ENCODE measurements around the gene MS4A13. TPM values are rescaled to one million over a fixed set of nuclear protein-coding genes. Genes with fewer than 3 reads are reported as not detected.

MS4A13 gene
- total RNA-seq, 1 experiment from 2014 or later = not detected

DNA sequence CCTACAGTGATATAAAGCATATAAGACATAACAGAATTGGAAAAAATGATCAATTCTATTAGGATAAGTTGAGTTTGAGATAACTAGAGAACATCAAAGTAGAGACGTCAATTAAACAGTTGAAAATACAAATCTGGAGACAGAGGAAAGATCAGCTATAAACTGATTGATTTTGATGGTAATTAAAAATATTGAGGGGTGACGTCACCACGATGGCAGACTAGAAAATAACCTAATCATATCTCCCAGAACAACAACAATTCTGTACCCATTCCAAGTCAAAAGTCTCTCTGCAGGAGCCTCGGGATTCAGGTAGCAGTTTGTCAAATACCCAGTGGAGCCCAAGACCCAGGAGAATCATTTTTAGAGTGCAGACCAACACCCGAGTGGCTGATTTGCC lies 28.9 kb downstream of the MS4A13 start:
- no peak overlapping the region for H3K27ac Mint-ChIP-seq (ENCODE audit: unreplicated experiment)
- intact Hi-C loops (cut with micrococcal nuclease; ENCODE audit: unreplicated experiment) = no loop called here

DNA sequence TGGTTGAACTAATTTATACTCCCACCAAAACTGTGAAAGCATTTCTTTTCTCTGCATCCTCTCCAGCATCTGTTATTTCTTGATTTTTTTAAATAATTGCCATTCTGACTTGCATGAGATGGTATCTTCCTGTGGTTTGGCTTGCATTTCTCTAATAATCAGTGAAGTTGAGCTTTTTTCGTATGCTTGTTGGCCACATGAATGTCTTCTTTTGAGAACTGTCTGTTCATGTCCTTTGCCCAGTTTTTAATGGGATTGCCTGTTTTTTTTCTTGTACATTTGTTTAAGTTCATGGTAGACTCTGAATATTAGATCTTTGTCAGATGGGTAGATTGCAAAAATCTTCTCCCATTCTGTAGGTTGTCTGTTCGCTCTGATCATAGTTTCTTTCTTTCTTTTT lies 46.1 kb downstream of the MS4A13 start:
- Mint-ChIP-seq H3K36me3 (ENCODE audit: insufficient read depth, unreplicated experiment) (no peaks in the 10 kb centered on the region), H3K27me3 (ENCODE audit: insufficient read depth, unreplicated experiment) (no peaks in the 10 kb centered on the region), H3K27ac (ENCODE audit: unreplicated experiment) (no peak overlapping the region), H3K4me1 (ENCODE audit: low read depth, unreplicated experiment) (no peaks in the 10 kb centered on the region), H3K4me3 (ENCODE audit: unreplicated experiment) (no peak overlapping the region), H3K9me3 (ENCODE audit: unreplicated experiment) (peaks cover 19% of the 10 kb centered on the region)
- no peaks in the 10 kb centered on the region for H3K36me3 ChIP-seq (ENCODE audit: control insufficient read depth, insufficient read depth, low read length)
- H3K4me1 ChIP-seq = no peaks in the 10 kb centered on the region
- TF ChIP-seq, protein P1, sequence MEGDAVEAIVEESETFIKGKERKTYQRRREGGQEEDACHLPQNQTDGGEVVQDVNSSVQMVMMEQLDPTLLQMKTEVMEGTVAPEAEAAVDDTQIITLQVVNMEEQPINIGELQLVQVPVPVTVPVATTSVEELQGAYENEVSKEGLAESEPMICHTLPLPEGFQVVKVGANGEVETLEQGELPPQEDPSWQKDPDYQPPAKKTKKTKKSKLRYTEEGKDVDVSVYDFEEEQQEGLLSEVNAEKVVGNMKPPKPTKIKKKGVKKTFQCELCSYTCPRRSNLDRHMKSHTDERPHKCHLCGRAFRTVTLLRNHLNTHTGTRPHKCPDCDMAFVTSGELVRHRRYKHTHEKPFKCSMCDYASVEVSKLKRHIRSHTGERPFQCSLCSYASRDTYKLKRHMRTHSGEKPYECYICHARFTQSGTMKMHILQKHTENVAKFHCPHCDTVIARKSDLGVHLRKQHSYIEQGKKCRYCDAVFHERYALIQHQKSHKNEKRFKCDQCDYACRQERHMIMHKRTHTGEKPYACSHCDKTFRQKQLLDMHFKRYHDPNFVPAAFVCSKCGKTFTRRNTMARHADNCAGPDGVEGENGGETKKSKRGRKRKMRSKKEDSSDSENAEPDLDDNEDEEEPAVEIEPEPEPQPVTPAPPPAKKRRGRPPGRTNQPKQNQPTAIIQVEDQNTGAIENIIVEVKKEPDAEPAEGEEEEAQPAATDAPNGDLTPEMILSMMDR (IDR thresholded peaks at IDR 0.05; ENCODE audit: insufficient read depth in 1 of 2, low read depth in 1 of 2, low read length in 1 of 2, severe bottlenecking in 1 of 2, unreplicated experiment in 1 of 2) = no peak
- no TSS peak for BruUV-seq (replicated peaks)
- H3K9me3 ChIP-seq = no peaks in the 10 kb centered on the region
- no peaks in the 10 kb centered on the region for H3K27me3 ChIP-seq (replicated peaks; ENCODE audit: control insufficient read depth, insufficient read depth, low read length)
- intact Hi-C loops (cut with micrococcal nuclease; ENCODE audit: unreplicated experiment) = no loop called here
- DNase-seq = no peak
- no peak overlapping the region for H3K4me3 ChIP-seq (ENCODE audit: low read depth, low read length)
- ChIA-PET POLR2A (no interaction called here), CTCF (no interaction called here)

More for the DNA sequence above, 28.9 kb downstream of the MS4A13 start:
- Mint-ChIP-seq H3K27me3 (ENCODE audit: insufficient read depth, unreplicated experiment) (peaks cover 5% of the 10 kb centered on the region), H3K36me3 (ENCODE audit: insufficient read depth, unreplicated experiment) (no peaks in the 10 kb centered on the region), H3K4me3 (ENCODE audit: unreplicated experiment) (no peak overlapping the region), H3K4me1 (ENCODE audit: low read depth, unreplicated experiment) (no peaks in the 10 kb centered on the region), H3K9me3 (ENCODE audit: unreplicated experiment) (peaks cover 6% of the 10 kb centered on the region)
- Histone ChIP-seq H3K4me3 (ENCODE audit: low read depth, low read length) (no peak overlapping the region), H3K9me3 (no peaks in the 10 kb centered on the region), H3K36me3 (ENCODE audit: control insufficient read depth, insufficient read depth, low read length) (no peaks in the 10 kb centered on the region), H3K27me3 (replicated peaks; ENCODE audit: control insufficient read depth, insufficient read depth, low read length) (0 out of 2 replicates have a peak, but pooled peaks cover 1% of the 10 kb centered on the region), H3K4me1 (no peaks in the 10 kb centered on the region)
- no TSS peak for BruUV-seq (replicated peaks)
- no peak for DNase-seq
- ChIA-PET CTCF (no interaction called here), POLR2A (no interaction called here)
- TF ChIP-seq, protein P1 (IDR thresholded peaks at IDR 0.05; ENCODE audit: insufficient read depth in 1 of 2, low read depth in 1 of 2, low read length in 1 of 2, severe bottlenecking in 1 of 2, unreplicated experiment in 1 of 2) = no peak

DNA sequence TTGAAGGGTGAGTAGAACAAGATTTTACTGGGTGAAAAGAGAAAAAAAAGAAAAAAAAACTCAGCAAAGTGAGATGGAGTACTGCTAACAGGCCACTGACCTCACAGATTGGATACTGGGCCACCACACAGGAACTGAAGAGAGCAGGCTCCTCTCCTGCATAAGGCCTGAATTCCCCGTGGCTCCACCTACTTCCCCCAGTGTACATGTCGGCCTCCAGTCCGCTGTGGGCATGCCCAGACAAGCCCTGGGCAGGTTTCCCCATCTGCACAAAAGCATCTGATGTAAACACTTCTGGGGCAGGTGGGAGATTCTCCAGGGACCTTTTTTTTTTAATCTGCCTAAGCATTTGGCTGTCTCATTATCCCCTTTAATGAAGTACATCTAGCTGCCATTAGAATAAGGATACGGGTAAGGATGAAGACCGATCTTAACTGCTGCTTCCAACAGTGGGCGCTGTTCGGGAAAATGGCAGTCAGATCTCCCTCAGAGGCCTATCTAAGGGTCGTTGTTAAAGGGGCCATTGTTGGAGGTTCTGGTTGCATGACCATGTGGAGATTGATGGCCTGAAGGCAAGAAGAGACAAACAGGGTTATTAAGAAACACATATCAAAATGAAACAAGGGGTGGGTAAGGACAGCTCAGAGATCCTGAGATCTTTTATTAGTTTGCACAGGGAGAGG lies 48.5 kb downstream of the MS4A13 start:
- intact Hi-C loops (cut with micrococcal nuclease; ENCODE audit: unreplicated experiment) = no loop called here
- no peaks in the 10 kb centered on the region for H3K27me3 ChIP-seq (replicated peaks; ENCODE audit: control insufficient read depth, insufficient read depth, low read length)
- no peak overlapping the region for H3K27ac Mint-ChIP-seq (ENCODE audit: unreplicated experiment)
- POLR2A ChIA-PET = no interaction called here
- BruUV-seq (replicated peaks) = no TSS peak
- H3K36me3 Mint-ChIP-seq (ENCODE audit: insufficient read depth, unreplicated experiment) = no peaks in the 10 kb centered on the region
- H3K9me3 ChIP-seq = no peaks in the 10 kb centered on the region
- no peaks in the 10 kb centered on the region for H3K4me1 Mint-ChIP-seq (ENCODE audit: low read depth, unreplicated experiment)
- no peak overlapping the region for H3K4me3 ChIP-seq (ENCODE audit: low read depth, low read length)
- DNase-seq = no peak
- H3K9me3 Mint-ChIP-seq (ENCODE audit: unreplicated experiment) = peaks cover 10% of the 10 kb centered on the region
- no peaks in the 10 kb centered on the region for H3K27me3 Mint-ChIP-seq (ENCODE audit: insufficient read depth, unreplicated experiment)
- no peak overlapping the region for H3K4me3 Mint-ChIP-seq (ENCODE audit: unreplicated experiment)
- TF ChIP-seq, protein P1 (IDR thresholded peaks at IDR 0.05; ENCODE audit: insufficient read depth in 1 of 2, low read depth in 1 of 2, low read length in 1 of 2, severe bottlenecking in 1 of 2, unreplicated experiment in 1 of 2) = no peak
- CTCF ChIA-PET = no interaction called here
- no peaks in the 10 kb centered on the region for H3K4me1 ChIP-seq
- H3K36me3 ChIP-seq (ENCODE audit: control insufficient read depth, insufficient read depth, low read length) = no peaks in the 10 kb centered on the region

Measured in Caco-2 (cell line).